ENCODE measurements around the gene ARHGAP33.

DNA sequence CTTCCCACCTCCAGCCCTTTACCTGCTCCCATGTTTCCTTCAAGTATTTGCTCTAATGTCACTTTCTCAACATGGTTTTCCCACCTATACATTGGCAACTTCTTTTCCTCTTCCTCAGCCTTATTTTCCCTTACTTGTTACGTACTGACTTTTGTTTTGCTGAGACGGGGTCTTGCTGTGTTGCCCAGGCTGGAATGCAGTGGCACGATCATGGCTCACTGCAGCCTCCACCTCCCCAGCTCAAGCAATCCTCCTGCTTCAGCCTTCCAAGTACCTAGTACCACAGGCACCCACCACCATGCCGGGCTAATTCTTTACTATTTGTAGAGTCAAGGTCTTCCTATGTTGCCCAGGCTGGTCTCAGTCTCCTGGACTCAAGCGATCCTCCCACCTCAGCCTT is 32.3 kb downstream of the ARHGAP33 start:
- TF ChIP-seq, protein P1, sequence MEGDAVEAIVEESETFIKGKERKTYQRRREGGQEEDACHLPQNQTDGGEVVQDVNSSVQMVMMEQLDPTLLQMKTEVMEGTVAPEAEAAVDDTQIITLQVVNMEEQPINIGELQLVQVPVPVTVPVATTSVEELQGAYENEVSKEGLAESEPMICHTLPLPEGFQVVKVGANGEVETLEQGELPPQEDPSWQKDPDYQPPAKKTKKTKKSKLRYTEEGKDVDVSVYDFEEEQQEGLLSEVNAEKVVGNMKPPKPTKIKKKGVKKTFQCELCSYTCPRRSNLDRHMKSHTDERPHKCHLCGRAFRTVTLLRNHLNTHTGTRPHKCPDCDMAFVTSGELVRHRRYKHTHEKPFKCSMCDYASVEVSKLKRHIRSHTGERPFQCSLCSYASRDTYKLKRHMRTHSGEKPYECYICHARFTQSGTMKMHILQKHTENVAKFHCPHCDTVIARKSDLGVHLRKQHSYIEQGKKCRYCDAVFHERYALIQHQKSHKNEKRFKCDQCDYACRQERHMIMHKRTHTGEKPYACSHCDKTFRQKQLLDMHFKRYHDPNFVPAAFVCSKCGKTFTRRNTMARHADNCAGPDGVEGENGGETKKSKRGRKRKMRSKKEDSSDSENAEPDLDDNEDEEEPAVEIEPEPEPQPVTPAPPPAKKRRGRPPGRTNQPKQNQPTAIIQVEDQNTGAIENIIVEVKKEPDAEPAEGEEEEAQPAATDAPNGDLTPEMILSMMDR (conservative IDR thresholded peaks at IDR 0.05 in 1 of 2, IDR thresholded peaks at IDR 0.05 in 1 of 2; ENCODE audit: low read depth in 1 of 2, low read length in 2 of 2): no peak
- TF ChIP-seq EZH2 (IDR thresholded peaks at IDR 0.05; ENCODE audit: low read length, missing control alignments): no peak
